A204.1 (cell line): Measurements from ENCODE around the gene NRIP1.

Experiments
- FAIRE-seq: peaks from 2 replicates; lab custom pipeline; 2012; peaks lifted over from hg19 to GRCh38; lab: Jason Lieb, UNC

NRIP1 gene

DNA sequence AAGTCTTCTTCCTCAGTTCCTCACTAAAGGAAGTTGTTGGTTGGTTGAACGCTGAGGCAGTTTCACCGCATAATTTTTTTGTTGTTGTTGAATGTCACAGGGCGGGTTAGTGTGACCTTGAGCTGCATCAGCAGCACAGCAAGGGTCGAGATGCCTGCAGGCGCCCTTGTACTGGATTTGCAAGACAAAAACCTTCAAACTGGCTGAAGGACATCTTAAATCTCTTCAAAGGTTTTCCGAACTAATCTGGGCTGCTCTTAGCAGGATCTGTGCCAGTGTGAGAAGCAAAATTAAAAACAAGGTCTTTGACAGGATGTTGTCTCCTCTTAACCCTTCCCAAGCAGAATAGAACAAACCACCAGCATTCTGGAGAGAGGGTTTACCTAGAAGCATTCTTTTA lies 59.4 kb downstream of the NRIP1 start:
- no peak for FAIRE-seq

DNA sequence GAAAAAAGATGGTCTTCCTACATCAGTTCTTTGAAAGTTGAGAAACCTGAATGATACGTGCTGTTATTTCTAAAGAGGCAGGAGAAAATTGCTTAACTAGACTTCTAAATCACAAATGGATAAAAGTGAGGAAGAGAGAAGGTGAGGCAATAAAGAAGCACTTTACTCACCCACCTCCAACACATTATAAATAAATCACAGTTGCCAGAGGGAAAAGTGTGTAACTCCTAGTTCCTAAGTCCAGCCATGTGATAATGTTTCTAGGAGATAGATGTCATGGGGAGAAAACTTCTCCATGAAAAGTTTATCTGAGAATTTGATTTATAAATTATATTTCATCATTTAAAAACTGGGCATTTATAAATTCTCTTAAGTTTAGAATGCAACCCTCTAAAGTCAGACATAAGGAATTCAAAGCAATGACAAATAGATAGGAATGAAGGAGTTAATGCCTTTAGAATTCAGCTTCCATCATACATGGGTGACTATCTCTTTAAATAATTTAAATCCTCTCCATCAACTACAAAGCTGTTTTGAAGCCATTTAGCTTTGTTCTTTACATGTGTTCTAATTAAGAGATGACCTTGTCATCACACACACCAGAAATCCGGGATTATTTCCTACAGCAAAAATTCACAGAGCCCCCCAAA lies 60.0 kb downstream of the NRIP1 start:
- no peak for FAIRE-seq

DNA sequence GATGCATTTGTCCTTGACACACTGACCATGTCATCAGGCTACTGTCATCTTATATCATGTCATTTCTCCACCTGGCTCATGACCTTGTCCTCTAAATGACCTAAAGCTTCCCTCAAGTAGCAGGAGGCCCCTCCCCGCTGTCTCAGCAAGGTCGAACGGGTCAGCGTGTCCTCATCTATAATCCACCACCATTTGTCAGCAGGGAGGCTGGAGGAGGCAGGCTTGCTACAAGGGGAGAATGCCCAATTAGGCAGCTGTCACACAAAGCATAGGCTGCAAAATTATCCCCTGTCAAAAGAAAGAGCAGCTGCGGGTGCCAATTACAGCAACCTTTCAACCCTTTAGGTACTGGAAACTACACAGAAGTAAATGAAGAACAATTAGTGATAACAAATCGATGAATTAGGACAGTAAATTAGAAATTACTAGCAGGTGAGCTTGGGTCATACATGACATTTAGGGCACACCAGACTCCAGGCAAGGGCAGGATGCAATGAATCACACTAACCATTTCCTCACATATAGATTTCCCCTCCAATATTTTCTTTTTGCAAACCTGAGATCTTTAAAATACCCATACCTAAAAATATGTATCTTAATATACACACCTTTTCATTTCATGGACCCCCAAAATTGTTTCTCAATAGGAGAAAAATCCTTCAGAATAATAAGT lies 61.2 kb downstream of the NRIP1 start:
- no peak for FAIRE-seq

DNA sequence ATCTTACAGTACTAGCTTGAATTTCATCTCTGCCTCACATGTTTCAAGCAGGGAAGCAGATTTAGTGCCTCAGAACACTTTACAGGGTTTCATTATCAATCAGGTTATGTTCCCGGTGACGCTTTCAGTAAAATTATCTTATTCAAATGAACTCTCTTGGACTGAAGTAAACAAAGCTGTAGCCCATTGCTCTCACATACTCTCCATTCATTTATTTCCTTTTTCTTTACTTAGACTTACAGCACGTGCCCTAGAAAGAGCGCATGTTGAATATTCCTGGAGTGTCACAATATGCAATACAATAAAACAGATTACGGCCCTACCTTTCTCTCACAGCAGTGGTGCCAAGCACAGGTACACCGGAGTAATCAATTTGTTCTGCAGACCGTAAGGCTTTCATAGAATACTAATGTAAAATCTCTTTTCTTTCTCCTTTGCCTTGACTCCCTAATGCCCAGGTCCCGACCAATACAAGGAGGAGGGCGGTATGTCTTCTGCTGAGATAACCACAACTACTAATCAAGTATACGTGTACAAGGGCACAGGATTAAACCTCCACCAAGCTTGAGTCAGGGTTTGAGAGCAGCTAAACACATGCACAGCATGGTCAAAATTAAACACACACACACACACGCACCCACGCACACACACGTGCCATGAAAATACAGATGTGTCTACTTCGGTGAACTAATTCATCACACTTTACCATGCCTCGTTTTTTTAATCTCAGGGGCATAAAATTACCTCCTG lies 62.8 kb downstream of the NRIP1 start:
- FAIRE-seq = no peak

DNA sequence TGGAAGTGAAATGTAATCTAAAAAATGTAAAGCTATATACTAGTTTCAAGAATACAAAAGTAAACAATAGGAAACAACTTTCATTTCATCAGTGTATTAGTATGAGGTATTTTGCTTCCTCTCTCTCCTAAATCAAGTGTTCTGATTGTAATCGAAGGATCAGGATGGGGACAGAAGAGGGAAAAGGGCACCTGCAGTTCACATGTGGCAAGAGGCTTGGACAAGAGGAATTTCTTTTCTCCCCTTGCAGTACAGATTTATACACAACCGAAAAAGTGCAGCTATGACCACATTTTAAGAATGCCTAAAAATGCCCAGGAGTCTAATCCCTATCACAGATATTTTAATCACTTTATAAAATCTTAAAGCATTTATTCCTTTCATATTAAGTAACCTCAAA lies 63.7 kb downstream of the NRIP1 start:
- no peak for FAIRE-seq

DNA sequence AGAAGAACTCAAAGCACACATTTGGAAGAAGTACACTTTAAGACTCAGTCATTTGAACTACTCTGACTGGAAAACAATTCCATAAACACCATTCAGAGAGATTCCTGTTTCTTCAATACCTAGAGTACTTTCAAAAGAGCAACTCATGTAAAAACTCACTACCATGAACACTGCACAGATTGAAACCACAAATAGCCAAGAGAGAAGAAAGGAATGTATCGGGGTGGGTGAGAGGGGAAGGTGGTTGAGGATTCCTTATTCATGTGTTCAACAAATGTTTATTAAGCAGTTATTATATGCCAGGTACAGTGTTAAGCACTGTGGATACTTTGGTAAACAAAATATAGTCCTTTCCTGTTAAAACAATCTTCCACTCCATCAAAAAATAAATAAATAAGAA lies 64.7 kb downstream of the NRIP1 start:
- no peak for FAIRE-seq

DNA sequence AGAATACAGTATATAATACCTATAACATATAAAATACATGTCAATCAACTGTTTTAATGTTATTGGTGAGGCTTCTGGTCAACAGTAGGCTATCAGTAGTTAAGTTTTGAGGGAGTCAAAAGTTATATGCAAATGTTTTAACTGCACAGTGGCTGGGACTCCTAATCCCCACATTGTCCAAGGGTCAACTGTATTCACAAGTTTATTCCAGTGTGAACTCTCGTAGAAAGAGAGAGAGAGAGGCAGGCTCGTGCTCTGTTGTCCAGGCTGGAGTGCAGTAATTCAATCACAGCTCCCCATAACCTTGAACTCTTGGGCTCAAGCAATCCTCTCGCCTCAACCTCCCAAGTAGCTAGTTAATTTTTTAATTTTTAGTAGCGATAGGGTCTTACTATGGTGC lies 66.0 kb downstream of the NRIP1 start:
- FAIRE-seq = no peak

DNA sequence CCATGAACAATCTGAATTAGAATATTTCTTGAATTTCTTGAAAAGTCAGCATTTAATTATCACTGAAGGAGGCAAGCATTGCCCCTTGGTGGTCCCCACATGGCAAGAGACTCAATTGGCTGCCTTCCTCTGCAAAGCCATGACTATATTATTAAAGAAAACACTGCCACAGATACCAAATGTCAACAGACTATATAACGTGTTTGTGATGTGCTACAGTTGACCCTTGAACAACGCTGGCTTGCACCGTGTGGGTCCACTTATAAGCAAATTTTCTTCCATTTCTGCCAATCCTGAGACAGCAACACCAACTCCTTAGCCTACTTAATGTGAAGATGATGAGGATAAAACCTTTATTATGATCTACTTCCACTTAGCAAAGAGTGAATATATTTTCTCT lies 66.5 kb downstream of the NRIP1 start:
- FAIRE-seq = no peak

DNA sequence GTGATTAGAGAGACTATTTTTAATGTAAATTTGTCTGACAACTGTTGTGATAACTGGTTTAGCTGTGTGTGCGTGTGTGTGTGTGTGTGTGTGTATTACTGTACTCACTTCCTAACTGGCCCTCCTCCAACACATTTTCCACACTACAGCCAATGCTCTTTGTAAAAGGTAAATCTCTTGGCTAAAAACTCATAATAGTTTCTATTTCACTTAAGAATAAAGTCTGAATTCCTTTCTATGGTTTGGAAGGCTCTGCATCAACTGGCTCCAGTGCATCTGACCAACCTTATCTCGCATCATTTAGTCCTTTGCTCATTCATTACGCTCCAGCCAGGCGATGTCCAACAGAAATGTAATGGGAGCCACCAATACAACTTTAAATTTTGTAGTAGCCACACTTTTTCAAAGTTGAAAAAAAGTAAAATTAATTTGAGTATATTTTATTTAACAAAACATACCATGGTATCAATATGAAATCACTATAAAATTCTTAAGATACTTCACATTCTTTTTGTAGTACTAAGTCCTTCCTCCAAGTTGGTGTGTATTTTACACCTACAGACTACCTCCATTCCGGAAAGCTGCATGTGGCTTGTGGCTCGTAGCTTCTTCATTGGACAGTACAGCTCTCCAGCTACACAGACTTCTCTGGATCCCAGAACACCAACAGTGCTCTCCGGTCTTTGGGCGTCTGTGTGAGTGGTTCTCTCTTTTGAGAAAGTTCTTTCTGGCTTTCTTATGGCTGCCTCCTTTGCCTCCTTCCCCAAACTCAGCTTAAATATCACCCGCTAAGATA lies 68.9 kb downstream of the NRIP1 start:
- no peak for FAIRE-seq

DNA sequence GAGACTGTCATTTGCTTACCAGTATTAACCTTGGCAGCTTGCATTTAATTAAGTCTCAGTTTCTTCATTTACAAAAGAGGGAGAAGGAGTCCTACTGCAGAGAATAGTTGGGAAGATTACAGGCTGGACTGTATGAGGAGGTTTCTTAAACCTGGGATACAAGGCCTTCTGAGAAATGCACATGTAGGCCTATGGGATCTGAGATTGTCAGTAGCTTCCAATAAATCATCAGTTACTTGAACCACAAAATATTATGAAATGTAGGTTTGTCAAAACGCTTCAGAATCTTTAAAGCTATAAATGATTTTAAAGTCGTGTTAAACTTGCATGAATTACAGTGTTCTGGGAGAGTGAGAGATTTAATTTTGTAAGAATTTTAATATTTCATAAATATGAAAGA lies 69.6 kb downstream of the NRIP1 start:
- no peak for FAIRE-seq

DNA sequence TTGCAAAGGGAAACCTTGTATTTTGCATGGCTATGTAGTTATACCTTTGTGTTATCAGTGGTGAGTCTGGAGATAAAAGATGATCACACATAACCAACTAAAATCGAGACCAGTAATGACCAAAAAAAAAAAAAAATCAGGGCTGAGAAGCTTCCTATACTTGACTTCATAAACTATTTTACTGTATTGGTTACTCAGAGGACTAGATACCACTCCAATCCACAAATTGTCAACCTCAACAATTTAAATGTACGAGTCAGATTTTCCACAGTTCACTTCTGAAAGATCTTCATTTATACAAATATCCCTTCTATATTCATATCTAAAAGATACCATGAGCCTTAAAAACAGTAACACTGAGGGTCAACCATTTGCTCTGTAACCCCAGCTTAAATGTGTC lies 71.7 kb downstream of the NRIP1 start:
- FAIRE-seq = no peak

DNA sequence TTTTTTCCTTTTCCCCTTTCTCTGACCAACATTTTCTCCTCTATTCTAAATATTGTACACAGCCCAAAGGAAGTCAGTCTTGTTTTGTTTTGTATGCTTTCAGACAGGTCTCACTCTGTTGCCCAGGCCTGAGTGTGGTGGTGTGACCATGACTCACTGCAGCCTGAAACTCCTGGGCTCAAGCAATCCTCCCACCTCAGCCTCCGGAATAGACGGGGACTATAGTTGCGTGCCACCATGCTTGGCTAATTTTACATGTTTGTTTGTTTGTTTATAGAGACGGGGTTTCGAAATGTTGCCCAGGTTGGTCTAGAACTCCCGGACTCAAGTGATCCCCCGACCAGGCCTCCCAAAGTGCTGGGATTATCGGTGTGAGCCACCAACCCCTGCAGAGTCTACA lies 72.8 kb downstream of the NRIP1 start:
- no peak for FAIRE-seq

DNA sequence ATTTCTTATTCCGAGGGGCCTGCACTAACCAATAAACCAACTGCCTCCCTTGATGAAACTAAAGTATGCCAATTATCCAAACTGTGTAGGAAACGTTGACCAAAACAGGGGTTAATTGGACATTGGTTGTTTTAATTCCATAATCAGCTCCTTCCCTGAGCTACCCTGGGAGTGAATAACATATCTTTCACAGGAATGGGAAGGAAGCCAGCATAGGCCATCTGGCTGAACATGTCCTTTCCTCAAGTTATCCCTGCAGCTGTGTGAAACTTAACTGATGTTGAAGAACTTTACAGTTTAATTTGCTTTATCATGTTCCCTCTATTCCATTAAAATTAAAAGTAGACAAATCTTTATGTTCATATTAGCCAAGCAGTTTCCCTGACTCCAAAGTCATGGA lies 75.4 kb downstream of the NRIP1 start:
- no peak for FAIRE-seq

DNA sequence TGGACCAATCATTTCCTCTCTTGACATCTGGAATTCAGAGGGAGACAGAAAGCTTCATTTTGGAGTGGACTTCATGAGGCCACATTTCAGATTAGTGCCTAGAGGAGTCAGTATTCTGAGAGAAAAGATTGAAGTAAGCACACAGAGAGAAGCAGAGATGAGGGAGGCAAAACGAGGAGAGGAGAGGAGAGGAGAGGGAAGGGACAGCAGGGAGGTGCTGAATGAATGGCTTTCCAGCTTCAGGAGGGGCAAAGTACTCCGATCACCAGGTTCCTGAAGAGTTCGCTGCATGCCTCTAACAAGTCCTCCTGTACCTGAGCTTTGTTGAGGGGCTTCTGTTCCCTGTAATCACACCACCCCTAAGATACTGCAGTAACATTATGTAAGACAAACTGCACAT lies 76.0 kb downstream of the NRIP1 start:
- FAIRE-seq = no peak

DNA sequence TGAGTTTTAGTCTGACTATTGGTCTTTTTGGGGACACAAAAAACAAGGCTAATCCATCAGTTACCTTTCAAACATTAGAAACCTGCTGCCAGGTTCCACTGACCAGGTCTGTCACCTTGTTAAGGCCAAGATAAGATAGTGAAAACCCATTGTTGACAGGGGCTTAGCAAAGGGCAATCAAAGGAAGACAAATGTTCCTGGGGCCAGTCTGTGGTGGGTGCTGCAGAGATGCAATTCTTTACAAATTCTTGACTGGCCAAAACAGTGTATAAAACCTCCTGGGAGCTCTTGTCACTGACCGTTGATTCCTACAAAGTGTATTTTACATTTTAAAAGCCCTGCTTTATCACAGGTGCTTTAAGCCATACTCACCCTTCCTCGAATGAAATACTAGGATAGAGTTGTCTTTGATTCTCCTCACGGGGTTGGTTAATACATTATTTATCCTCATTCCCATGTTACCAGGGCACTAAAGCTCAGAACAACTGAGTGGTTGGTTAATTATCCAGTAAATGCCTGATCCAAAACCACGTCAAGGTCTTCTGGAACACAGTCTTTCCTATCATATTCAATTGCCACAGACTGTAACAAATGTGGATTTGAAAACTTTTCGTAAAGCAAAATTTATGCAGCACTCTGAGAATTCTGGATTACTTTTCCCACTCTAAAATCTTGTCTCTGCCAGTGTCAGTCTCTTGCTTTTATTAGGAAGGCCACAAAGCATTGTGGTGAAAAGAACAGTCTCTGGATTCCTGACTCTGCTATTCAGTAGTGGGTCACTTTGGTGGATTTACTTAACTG lies 77.2 kb downstream of the NRIP1 start:
- FAIRE-seq = no peak

DNA sequence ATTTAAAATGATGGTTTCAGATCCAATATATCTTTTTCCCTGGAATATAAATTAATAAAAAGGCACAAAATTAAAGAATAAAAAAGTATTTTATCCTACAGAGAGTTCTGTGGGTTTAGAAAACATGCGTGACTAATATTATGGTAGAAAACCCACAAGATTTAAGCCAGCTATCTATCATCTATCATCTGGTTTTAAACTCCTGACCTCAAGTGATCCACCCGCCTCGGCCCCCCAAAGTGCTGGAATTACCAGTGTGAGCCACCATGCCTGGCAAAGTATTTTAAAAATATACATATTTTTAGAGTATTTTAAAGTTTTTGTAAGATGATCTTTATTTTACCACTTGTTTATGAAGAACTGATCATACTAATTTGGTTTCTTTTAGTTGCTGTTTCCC lies 79.5 kb downstream of the NRIP1 start:
- FAIRE-seq = no peak

DNA sequence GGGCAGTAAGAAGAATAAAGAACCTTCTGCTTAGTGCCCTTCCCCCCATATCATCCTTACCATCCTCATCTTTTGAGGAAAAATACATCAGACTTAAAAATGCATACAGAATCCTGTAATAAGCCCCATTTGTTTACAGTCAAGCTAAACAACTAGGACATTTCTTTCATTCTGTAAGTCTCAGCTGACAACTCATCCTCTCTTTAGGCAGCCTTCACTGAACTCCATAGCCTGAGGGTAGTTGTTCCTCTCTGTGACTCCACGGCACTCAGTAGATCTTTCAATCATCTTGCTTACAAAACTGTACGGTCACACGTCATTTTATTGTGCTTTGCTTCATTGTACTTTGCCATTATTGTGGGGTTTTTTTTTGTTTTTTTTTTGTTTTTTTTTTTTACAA lies 82.5 kb downstream of the NRIP1 start:
- no peak for FAIRE-seq

DNA sequence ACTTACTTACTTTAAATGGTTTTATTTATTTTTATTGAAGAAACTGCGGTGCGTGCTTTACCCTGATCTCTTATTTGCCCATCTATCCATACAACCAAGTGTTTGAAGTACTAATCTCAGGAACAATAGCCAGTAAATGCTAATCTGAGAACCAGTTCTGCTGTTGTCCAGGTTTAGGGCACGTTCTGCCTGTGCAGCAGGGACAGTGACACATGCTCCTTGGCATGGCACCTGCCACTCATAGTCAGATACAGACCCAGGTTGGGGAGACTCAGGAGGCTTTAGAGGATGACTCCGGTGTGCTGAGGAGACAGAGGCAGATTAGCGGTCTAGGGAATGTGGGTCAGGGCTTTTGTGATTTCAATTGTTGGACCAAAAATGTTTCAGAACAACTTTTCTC lies 83.6 kb downstream of the NRIP1 start:
- no peak for FAIRE-seq

DNA sequence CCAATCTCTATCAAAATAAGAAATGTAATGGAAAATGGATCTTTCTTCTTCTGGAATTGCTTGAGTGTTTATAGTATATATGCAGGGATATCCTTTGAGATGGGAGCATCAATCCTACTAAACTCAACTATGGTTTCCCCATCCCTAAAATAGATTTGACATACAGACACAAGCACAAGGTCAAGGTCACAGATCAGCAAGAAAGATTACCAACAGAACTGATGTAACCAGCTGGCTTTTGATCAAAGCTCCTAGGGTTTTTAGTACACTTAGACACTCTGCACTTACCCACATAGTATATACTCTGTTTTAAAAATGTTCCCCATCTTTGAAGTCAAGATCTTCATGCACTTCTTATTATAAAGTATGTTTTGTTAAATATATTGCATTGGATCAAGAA lies 85.5 kb downstream of the NRIP1 start:
- FAIRE-seq = no peak

DNA sequence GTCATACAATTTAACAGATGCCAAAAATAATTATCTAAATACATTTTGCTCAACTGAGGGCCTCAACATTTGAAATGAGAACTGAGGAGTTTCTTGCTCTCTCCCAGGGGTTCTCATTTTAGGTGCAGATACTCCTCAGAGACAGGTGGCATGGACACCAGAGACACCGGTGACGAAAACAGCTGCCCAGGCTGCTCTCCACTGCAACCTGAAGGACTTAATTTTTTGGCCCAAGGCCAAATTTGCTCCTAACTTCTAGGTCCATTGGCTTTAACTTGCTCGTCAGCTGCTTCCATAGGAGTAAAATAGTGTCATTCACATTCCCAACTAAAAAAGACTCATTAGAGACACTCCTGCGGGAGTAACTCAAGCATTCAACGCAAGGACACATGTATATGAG lies 87.0 kb downstream of the NRIP1 start:
- no peak for FAIRE-seq

DNA sequence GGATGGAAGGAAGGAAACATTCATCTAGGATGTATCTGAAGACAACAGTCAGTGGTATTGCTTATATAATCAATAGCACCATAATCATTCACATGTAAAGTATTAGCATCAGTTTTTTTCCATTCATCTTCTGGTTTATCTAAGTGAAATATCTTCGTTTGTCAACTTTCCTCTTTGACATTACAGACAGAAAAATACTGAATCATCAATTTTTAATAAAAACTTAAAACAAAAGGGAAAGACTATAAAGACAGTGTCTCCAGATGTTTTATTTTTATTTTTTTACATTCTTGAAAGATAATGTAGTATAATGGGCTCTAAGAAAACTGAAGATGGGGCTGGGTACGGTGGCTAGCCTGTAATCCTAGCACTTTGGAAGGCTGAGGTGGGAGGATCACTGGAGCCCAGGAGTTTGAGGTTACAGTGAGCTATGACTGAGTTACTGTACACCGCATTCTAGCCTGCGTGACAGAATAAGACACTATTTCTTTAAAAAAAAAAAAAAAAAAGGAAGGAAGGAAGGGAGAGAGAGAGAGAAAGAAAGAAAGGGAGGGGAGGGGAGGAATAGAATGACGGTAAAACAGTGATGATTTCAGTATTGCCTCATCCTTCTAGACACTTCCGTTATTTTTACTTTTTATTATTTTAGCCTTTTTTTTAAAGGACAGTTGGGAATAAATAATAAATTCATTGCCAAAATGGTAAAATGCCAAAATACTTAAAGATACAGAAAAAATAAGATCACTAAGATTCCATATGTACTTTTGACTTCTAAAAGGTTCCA lies 89.5 kb downstream of the NRIP1 start:
- FAIRE-seq = no peak
